Right lobe of liver (tissue), 4 donors: ENCODE measurements around the gene GSTO2.

Experiments
- CTCF ChIP-seq, 4 donors: fragments of 200-600 bp in 3 of 4; fragments of 450-650 bp in 1 of 4; IDR thresholded peaks; one replicate each; pipeline versions ENCODE4 v1.5.1 to v1.8.0; 2016 to 2022; ENCODE audit warnings: antibody characterized with exemption in 4 of 4, mild to moderate bottlenecking in 2 of 4
- POLR2A ChIP-seq: fragments of 450-650 bp; IDR thresholded peaks from one replicate; pipeline ENCODE4 v1.6.1; 2017; ENCODE audit warnings: antibody characterized with exemption, mild to moderate bottlenecking
- donor health status: DM: no; HTN: no; CAD: no.
- donor health status: DM: no; HTN: no; CAD: no.
- donor health status: DM: no; HTN: yes; CAD: no.

GRCh38 chr10:104301907-104302690 lies 33.1 kb downstream of the GSTO2 start:
- TF ChIP-seq POLR2A (no peak), CTCF (IDR thresholded peaks at IDR 0.05) (no peak)
